Measurements from ENCODE around the gene RGPD8.
"Not testable (repeated sequence)": the region's sequence is repeated elsewhere in the genome, so short reads cannot be mapped to it uniquely, and the experiment has no call there.

RGPD8 gene

GRCh38 chr2:112434890-112435715, 1.7 kb upstream of the RGPD8 start:
- not testable (repeated sequence) for DNase-seq

- no peak for DNase-seq
Measured at GRCh38 chr2:112433932-112434730, 686 bp upstream of the RGPD8 start.

GRCh38 chr2:112432735-112433479, 538 bp downstream of the RGPD8 start:
- not testable (repeated sequence) for DNase-seq

GRCh38 chr2:112432390-112432734, 1.1 kb downstream of the RGPD8 start:
- DNase-seq: not testable (repeated sequence)

GRCh38 chr2:112431587-112432295, 1.7 kb downstream of the RGPD8 start:
- DNase-seq: peak; percentile 16

- DNase-seq: not testable (repeated sequence)
Measured at GRCh38 chr2:112424553-112424952, 8.9 kb downstream of the RGPD8 start.

- not testable (repeated sequence) for DNase-seq
Measured at GRCh38 chr2:112416860-112417259, 16.6 kb downstream of the RGPD8 start.

GRCh38 chr2:112360055-112360454, 73.4 kb downstream of the RGPD8 start:
- DNase-seq: not testable (repeated sequence)

- not testable (repeated sequence) for DNase-seq
Measured at GRCh38 chr2:112354335-112354734, 79.1 kb downstream of the RGPD8 start.

GRCh38 chr2:112352809-112353603, 80.4 kb downstream of the RGPD8 start:
- DNase-seq: not testable (repeated sequence)

GRCh38 chr2:112352292-112352691, 81.2 kb downstream of the RGPD8 start:
- not testable (repeated sequence) for DNase-seq

GRCh38 chr2:112345030-112346027, 88.1 kb downstream of the RGPD8 start:
- no peak for DNase-seq

- no peak for DNase-seq
Measured at GRCh38 chr2:112343827-112344585, 89.4 kb downstream of the RGPD8 start.

GRCh38 chr2:112342067-112342550, 91.3 kb downstream of the RGPD8 start:
- no peak for DNase-seq

- DNase-seq: no peak
Measured at GRCh38 chr2:112340475-112341267, 92.8 kb downstream of the RGPD8 start.

GRCh38 chr2:112339986-112340385, 93.5 kb downstream of the RGPD8 start:
- no peak for DNase-seq

GRCh38 chr2:112335600-112335999, 97.8 kb downstream of the RGPD8 start:
- DNase-seq: no peak

GRCh38 chr2:112332123-112332696, 101.2 kb downstream of the RGPD8 start:
- DNase-seq: no peak
